Uterus (tissue), 4 donors: ENCODE data around the gene IFIH1. TPM values are rescaled to one million over a fixed set of nuclear protein-coding genes. Genes with fewer than 3 reads are reported as not detected.
A peak's percentile ranks its signal among the peaks of the same experiment; 100 is the strongest.

Experiments used
- DNase-seq, 2 donors: peaks; one replicate each; pipeline ENCODE4 v3.0.0-alpha.2; 2019 to 2020
- H3K27ac ChIP-seq, 2 donors: fragments of 200-600 bp; sonication (generic); 1 replicate in 1 of 2; 2 replicates in 1 of 2; pipeline ENCODE4 v1.5.1; 2016 to 2018
- H3K27me3 ChIP-seq, 2 donors: fragments of 200-600 bp; sonication (generic); one replicate each; pipeline ENCODE4 v1.5.1; 2018 to 2019; ENCODE audit warnings: control low read depth in 1 of 2
- H3K36me3 ChIP-seq, 2 donors: fragments of 200-600 bp; sonication (generic); one replicate each; pipeline ENCODE4 v1.5.1; 2019; ENCODE audit warnings: control low read depth in 1 of 2
- H3K4me1 ChIP-seq, 2 donors: fragments of 200-600 bp; sonication (generic); one replicate each; pipeline ENCODE4 v1.5.1; 2018 to 2019; ENCODE audit warnings: control low read depth in 1 of 2
- H3K4me3 ChIP-seq, 2 donors: fragments of 200-600 bp; sonication (generic); 1 replicate in 1 of 2; 2 replicates in 1 of 2; pipeline ENCODE4 v1.5.1; 2018 to 2019; ENCODE audit warnings: mild to moderate bottlenecking in 1 of 2
- H3K9me3 ChIP-seq, 2 donors: fragments of 200-600 bp; sonication (generic); one replicate each; pipeline ENCODE4 v1.5.1; 2019; ENCODE audit warnings: control low read depth in 1 of 2
- POLR2A ChIP-seq, 2 donors: fragments of 450-650 bp; IDR thresholded peaks; one replicate each; pipeline ENCODE4 v1.6.1; 2016; ENCODE audit warnings: antibody characterized with exemption in 2 of 2, mild to moderate bottlenecking in 1 of 2, moderate library complexity in 1 of 2
- intact Hi-C: fragments of 100-400 bp; cut with DNase I; formaldehyde crosslinking; loops from one replicate; pipeline ENCODE4 v1.15.1; 2023; ENCODE audit warnings: low total_unique reads
- total RNA-seq, 4 donors: library from RNA; depleted of rRNA in 3 of 4; stranded (reverse); fragments of >200 nt in 3 of 4; gene quantifications; one replicate each; pipeline versions ENCODE4 v1.1.0 to v1.2.4, GENCODE V29; 2014 to 2023
- TF ChIP-seq, protein P1 (sequence below), 4 experiments: fragments of 200-600 bp in 2 of 4; fragments of 450-650 bp in 2 of 4; sonication (generic) in 2 of 4; IDR thresholded peaks; one replicate each; pipeline ENCODE4 v1.5.1; 2016 to 2019; ENCODE audit warnings: antibody characterized with exemption in 4 of 4, mild to moderate bottlenecking in 2 of 4, moderate library complexity in 1 of 4
- donor health status: DM: yes; HTN: yes; CAD: no.

Gene IFIH1
- total RNA-seq, 4 donors from 2014 or later: 5.6 to 31.4 (median 10.4) TPM

- Histone ChIP-seq H3K9me3 (no peaks in the 10 kb centered on the region), H3K4me3 (no peak overlapping the region), H3K27me3 (no peaks in the 10 kb centered on the region), H3K36me3 (no peaks in the 10 kb centered on the region), H3K27ac (no peak overlapping the region), H3K4me1 (peaks cover 6 to 11% of the 10 kb centered on the region in 2 donors)
- no peak for TF ChIP-seq POLR2A (IDR thresholded peaks at IDR 0.05)
- TF ChIP-seq, protein P1, sequence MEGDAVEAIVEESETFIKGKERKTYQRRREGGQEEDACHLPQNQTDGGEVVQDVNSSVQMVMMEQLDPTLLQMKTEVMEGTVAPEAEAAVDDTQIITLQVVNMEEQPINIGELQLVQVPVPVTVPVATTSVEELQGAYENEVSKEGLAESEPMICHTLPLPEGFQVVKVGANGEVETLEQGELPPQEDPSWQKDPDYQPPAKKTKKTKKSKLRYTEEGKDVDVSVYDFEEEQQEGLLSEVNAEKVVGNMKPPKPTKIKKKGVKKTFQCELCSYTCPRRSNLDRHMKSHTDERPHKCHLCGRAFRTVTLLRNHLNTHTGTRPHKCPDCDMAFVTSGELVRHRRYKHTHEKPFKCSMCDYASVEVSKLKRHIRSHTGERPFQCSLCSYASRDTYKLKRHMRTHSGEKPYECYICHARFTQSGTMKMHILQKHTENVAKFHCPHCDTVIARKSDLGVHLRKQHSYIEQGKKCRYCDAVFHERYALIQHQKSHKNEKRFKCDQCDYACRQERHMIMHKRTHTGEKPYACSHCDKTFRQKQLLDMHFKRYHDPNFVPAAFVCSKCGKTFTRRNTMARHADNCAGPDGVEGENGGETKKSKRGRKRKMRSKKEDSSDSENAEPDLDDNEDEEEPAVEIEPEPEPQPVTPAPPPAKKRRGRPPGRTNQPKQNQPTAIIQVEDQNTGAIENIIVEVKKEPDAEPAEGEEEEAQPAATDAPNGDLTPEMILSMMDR (IDR thresholded peaks at IDR 0.05): no peak
- no peak for DNase-seq
- intact Hi-C loops: no loop called here
These were observed 2.5 kb upstream of the IFIH1 start for GRCh38 chr2:162320864-162321517.

- no peaks in the 10 kb centered on the region for H3K36me3 ChIP-seq
- DNase-seq: peak; percentile 30 to 39
- TF ChIP-seq POLR2A (IDR thresholded peaks at IDR 0.05): no peak
- TF ChIP-seq, protein P1 (IDR thresholded peaks at IDR 0.05): no peak
These were observed 590 bp downstream of the IFIH1 start for GRCh38 chr2:162317861-162318327.

DNA sequence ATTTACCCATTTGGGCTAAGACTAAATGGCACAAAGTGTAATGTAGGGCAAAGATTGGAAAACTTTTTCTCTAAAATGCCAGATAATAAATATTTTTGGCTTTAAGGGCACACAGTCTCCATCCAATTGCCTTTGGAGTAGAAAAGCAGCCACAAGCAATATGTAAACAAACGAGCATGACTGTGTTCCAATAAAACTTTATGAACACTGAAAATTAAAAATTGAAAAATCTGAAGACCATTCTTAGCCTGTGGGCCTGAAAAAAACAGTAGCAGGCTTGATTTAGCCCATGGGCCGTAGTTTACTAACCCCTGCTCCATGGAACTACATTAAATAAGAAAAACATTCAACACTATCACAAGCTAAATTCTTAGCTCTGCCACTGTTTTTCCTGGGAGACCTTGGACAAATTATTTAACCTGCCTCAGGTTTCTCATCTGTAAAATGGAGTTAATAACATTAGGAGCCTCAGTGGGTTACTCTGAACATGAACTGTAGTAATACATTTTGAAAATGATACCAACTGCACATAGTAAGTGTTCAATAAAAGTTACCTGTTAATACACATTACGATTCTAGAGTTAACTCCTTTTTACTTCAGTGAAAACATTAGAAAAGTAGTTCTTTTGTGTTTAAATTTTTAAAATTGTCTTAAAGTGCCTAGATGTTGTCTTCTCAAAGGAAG lies 1.3 kb downstream of the IFIH1 start:
- Histone ChIP-seq H3K27ac (peak overlapping the region; percentile 85 to 92), H3K9me3 (no peaks in the 10 kb centered on the region), H3K4me3 (peak overlapping the region; percentile 52 to 71), H3K4me1 (peaks cover 6 to 11% of the 10 kb centered on the region in 2 donors), H3K27me3 (no peaks in the 10 kb centered on the region), H3K36me3 (no peaks in the 10 kb centered on the region)
- intact Hi-C loops: no loop called here
- DNase-seq: no peak
- TF ChIP-seq POLR2A (IDR thresholded peaks at IDR 0.05): no peak

More at GRCh38 chr2:162317861-162318327, 590 bp downstream of the IFIH1 start:
- peaks cover 6 to 11% of the 10 kb centered on the region in 2 donors for H3K4me1 ChIP-seq
- H3K27me3 ChIP-seq: no peaks in the 10 kb centered on the region
- H3K27ac ChIP-seq: peak overlapping the region; percentile 85 to 92
- peak overlapping the region; percentile 52 to 71 for H3K4me3 ChIP-seq
- intact Hi-C loops: no loop called here
- no peaks in the 10 kb centered on the region for H3K9me3 ChIP-seq

DNA sequence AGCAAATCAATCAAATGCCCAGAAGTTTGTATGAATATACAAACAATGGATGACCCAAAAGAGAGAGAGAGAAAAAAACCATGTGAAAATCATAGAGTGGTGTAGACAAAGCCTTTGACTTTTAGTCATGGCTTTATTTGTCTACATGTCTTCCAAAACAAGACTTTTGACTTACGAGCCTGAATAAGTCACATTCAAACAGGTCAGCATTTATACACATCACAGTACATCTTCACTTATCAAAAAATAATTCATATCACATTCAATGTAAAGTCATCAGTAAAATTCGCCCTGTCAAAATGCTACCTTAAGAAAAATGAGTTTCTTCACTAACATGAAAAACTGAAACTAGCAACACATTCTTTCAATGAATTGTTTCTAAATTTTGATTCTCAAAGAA lies 1.9 kb downstream of the IFIH1 start:
- Histone ChIP-seq H3K4me1 (peaks cover 6 to 11% of the 10 kb centered on the region in 2 donors), H3K4me3 (peak overlapping the region in 1 of 2 donors; percentile 71), H3K36me3 (no peaks in the 10 kb centered on the region), H3K27me3 (no peaks in the 10 kb centered on the region), H3K27ac (peak overlapping the region in 1 of 2 donors; percentile 4), H3K9me3 (no peaks in the 10 kb centered on the region)
- intact Hi-C loops: no loop called here
- DNase-seq: no peak
- no peak for TF ChIP-seq POLR2A (IDR thresholded peaks at IDR 0.05)
- TF ChIP-seq, protein P1 (IDR thresholded peaks at IDR 0.05): no peak

DNA sequence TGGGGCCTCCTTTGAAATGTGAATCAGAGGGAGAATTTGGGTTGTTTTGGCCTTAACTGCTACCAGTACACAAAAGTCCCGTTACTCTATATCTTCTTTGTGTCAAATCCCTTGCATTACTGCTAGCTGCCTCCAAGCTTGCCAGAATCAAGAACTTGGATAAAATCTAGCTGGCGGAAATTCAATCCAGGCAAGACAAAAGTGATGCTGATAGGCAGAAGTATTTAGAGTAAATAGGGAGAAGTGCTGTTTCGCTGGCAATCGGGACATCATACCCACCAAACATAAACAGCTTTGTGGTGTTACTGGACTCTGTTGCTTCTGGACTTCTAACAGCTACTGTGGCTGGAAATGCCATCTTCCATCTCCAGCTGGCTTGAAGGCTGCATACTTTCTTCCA lies 2.5 kb downstream of the IFIH1 start:
- Histone ChIP-seq H3K9me3 (no peaks in the 10 kb centered on the region), H3K36me3 (no peaks in the 10 kb centered on the region), H3K4me1 (peaks cover 6 to 11% of the 10 kb centered on the region in 2 donors), H3K27me3 (no peaks in the 10 kb centered on the region), H3K27ac (no peak overlapping the region), H3K4me3 (no peak overlapping the region)
- TF ChIP-seq POLR2A (IDR thresholded peaks at IDR 0.05): no peak
- TF ChIP-seq, protein P1 (IDR thresholded peaks at IDR 0.05): no peak
- intact Hi-C loops: no loop called here
- DNase-seq: no peak
